Measurements from ENCODE around the gene TSHZ3.

Gene TSHZ3

DNA sequence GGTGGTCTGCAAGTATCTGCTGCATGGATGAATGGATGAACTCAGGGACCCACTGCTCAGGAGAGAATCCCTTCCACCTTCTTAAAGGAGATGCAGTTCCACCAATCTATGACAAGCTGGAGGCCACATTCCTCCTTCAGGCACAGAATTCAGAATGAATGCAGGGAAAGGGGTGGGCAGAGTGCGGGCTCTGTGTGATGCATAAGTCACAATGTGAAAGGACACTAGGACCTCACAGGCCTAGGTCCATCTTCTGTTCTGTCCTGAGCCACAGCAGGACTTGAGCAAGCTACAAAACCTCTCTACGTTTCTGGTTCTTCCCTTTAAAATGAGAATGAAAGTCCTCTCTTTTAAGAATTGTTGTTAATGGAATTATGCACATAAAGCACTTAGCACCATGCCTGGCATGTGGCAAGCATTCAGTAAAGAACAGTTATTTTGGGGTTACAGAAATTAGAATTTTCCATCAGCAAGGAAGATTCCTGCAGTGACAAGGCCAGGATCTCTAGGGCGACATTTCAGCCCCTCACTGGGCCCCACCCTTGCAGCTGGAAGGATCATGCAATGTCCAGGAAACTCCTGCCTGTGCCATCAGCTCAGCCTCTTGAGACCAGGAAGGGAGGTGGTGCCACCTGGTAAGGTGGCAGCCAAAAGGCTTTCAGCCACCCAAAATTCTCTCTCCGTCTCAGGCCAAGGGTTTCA, 38.7 kb downstream of the TSHZ3 start:
- TF ChIP-seq, protein P1, sequence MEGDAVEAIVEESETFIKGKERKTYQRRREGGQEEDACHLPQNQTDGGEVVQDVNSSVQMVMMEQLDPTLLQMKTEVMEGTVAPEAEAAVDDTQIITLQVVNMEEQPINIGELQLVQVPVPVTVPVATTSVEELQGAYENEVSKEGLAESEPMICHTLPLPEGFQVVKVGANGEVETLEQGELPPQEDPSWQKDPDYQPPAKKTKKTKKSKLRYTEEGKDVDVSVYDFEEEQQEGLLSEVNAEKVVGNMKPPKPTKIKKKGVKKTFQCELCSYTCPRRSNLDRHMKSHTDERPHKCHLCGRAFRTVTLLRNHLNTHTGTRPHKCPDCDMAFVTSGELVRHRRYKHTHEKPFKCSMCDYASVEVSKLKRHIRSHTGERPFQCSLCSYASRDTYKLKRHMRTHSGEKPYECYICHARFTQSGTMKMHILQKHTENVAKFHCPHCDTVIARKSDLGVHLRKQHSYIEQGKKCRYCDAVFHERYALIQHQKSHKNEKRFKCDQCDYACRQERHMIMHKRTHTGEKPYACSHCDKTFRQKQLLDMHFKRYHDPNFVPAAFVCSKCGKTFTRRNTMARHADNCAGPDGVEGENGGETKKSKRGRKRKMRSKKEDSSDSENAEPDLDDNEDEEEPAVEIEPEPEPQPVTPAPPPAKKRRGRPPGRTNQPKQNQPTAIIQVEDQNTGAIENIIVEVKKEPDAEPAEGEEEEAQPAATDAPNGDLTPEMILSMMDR (conservative IDR thresholded peaks at IDR 0.05) = no peak
- no peak overlapping the region for H3K27ac ChIP-seq

DNA sequence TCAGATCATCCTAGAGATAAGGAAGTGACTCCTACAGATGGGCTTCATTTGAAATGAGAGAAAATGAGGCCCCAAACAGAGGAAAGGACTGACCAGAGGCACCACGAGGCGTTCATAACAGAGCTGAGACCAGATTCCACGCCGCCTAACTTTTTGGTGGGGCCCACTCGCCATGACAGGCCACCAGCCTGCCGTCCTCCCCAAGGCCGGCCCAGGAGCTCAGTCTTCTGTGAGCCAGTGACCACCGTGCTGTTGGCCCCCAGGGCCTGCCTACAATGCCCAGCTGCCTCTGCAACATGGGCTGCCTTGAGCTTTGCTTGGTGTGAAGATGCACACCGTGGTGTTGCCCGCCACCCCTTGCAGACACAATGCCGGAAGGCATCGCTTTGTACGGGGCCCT, 40.5 kb downstream of the TSHZ3 start:
- TF ChIP-seq, protein P1 (conservative IDR thresholded peaks at IDR 0.05) = no peak
- H3K27ac ChIP-seq = no peak overlapping the region

DNA sequence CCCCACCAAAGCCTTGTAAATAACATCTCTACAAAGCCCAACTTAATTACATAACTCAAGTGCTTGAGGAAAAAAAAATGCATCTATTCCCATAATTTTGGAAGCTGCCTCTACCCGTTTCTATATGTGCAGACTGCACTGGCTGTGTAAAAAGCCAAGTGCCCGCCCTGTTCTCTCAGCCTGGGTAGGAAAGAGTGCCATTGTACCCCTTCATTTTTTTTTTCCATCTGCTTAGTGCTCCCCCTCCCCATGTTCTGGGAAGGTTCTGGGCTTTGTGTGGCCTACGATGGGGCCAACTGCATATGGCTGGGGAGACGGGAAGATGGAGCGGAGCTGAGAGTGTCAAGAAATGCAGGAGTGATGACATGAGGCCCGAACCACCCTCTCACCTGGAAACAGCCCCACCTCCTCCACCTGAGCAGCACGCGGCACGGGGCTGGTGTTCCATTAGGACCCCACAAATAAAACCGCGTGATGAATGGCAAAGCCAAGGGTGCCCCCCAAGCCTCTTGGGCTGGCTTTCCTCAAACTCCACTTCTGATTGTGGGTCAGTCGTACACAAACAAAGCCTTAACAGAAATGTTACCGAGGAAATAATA, 42.1 kb downstream of the TSHZ3 start:
- H3K27ac ChIP-seq = no peak overlapping the region
- TF ChIP-seq, protein P1 (conservative IDR thresholded peaks at IDR 0.05) = no peak

DNA sequence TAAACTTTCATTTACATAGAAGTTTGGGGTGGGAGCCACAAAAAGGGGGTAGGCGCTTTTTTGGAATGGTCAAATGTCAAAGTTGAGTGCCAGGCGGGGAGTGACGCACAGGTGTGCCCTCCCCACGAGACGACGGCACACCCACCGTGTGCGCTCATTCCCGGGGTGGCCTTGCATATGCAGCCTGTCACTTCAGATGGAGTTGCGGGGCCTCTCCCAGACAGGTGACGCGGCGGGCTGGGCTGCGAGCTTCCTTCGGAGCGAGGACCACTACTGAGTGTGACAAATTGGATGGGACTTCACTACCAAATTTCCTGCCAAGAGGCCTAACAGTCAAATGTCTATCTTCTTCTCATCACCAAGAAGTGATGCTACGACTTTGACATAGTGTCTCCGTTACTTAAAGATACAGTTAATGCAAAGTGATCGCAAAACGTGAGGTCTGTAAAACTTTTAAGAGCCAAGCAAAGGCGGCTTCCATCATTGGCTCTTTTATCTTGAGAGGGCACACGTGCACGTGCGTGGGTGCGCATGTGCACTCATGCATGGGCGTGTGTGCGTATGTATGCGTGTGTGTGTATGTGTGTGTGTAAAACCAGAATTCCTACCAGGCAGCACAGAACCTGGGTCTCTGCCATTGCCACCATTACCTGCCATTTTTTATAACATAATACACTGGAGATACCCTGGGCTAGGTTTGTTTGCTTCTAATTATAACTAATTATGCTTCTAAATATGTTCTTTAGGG, 43.1 kb downstream of the TSHZ3 start:
- TF ChIP-seq, protein P1 (conservative IDR thresholded peaks at IDR 0.05) = no peak
- no peak overlapping the region for H3K27ac ChIP-seq

DNA sequence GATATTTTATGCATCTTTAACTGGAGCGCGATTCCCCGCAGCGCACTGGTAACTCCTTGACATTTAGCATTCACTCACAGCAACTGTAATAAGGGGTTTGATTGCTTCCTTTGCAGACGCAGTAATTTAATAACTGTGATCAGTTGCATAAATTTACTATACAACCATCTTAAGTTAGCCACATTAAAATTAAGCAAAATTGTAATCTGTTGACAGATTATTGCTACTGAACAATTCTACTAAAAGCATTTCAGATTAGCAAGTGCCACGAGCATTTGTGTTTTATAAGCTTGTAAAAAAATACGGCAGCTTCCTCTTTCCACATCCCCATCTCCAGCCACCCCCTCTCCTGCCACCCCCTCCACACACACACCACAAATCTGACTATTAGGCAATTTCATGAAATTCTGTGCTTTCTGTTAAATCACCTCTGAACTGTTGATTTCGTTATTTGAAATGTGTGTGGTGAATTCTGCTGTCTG, 44.4 kb downstream of the TSHZ3 start:
- TF ChIP-seq, protein P1 (conservative IDR thresholded peaks at IDR 0.05) = no peak
- no peak overlapping the region for H3K27ac ChIP-seq

DNA sequence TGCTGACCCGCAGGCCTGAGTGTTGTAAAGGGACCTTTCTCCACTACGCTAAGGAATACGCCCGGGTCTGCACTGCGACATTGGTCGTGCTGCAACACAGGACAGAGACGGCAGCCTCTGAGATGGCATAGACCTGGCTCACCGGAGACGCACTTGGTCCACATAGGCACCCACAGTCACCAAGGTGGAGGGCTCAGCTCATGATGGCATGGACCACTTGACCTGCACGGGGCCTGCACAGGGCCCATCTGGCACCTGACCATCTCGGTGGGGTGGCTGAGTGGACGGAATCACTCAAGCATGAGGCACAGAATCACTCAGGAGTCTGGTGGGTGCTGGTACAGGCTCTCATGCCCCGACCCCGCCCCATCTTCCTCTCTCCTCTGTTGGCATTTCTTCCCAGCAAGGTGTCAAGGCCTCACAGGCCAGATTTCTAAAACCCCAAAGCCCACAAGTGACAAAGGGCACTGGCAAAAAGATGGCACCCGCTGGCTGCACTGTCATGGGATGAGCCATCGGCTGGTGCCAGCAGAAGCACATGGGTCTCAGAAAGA, 45.9 kb downstream of the TSHZ3 start:
- TF ChIP-seq, protein P1 (conservative IDR thresholded peaks at IDR 0.05) = no peak
- H3K27ac ChIP-seq = no peak overlapping the region
